Uterus (tissue), 4 donors: ENCODE results near the gene LIFR. TPM values are rescaled to one million over a fixed set of nuclear protein-coding genes. Genes with fewer than 3 reads are reported as not detected.

ENCODE experiments used
- DNase-seq, 2 donors: peaks; one replicate each; pipeline ENCODE4 v3.0.0-alpha.2; 2019 to 2020
- H3K27ac ChIP-seq, 2 donors: fragments of 200-600 bp; sonication (generic); 1 replicate in 1 of 2; 2 replicates in 1 of 2; pipeline ENCODE4 v1.5.1; 2016 to 2018
- H3K27me3 ChIP-seq, 2 donors: fragments of 200-600 bp; sonication (generic); one replicate each; pipeline ENCODE4 v1.5.1; 2018 to 2019; ENCODE audit warnings: control low read depth in 1 of 2
- H3K36me3 ChIP-seq, 2 donors: fragments of 200-600 bp; sonication (generic); one replicate each; pipeline ENCODE4 v1.5.1; 2019; ENCODE audit warnings: control low read depth in 1 of 2
- H3K4me1 ChIP-seq, 2 donors: fragments of 200-600 bp; sonication (generic); one replicate each; pipeline ENCODE4 v1.5.1; 2018 to 2019; ENCODE audit warnings: control low read depth in 1 of 2
- H3K4me3 ChIP-seq, 2 donors: fragments of 200-600 bp; sonication (generic); 1 replicate in 1 of 2; 2 replicates in 1 of 2; pipeline ENCODE4 v1.5.1; 2018 to 2019; ENCODE audit warnings: mild to moderate bottlenecking in 1 of 2
- H3K9me3 ChIP-seq, 2 donors: fragments of 200-600 bp; sonication (generic); one replicate each; pipeline ENCODE4 v1.5.1; 2019; ENCODE audit warnings: control low read depth in 1 of 2
- POLR2A ChIP-seq, 2 donors: fragments of 450-650 bp; IDR thresholded peaks; one replicate each; pipeline ENCODE4 v1.6.1; 2016; ENCODE audit warnings: antibody characterized with exemption in 2 of 2, mild to moderate bottlenecking in 1 of 2, moderate library complexity in 1 of 2
- intact Hi-C: fragments of 100-400 bp; cut with DNase I; formaldehyde crosslinking; loops from one replicate; pipeline ENCODE4 v1.15.1; 2023; ENCODE audit warnings: low total_unique reads
- total RNA-seq, 4 donors: library from RNA; depleted of rRNA in 3 of 4; stranded (reverse); fragments of >200 nt in 3 of 4; gene quantifications; one replicate each; pipeline versions ENCODE4 v1.1.0 to v1.2.4, GENCODE V29; 2014 to 2023
- TF ChIP-seq, protein P1 (sequence below), 4 experiments: fragments of 200-600 bp in 2 of 4; fragments of 450-650 bp in 2 of 4; sonication (generic) in 2 of 4; IDR thresholded peaks; one replicate each; pipeline ENCODE4 v1.5.1; 2016 to 2019; ENCODE audit warnings: antibody characterized with exemption in 4 of 4, mild to moderate bottlenecking in 2 of 4, moderate library complexity in 1 of 4
- donor health status: DM: yes; HTN: yes; CAD: no.

Gene LIFR
- total RNA-seq, 4 donors from 2014 or later = 141 to 310 (median 232) TPM

DNA sequence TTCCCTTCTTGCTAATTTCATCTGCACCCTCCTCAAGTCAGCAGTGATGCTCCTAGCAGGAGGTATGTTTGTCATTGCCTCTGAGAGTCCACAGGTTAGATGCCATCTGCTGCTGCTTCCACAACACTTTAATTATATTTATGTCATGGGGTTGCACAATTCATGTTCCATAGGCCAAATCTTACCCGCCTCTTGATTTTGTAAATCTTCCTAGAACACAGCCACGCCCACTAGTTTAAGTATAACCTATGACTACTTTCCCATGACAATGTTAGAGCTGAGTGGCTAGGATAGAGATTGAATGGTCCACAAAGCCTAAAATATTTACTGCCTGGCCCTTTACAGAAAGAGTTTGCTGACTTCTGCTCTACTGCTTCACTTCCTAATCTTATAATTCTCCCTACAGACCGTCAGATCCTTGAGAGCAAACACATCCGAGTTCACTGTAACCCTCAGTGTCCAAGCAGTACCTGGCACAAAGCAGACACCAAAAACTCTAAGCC is 21.1 kb downstream of the LIFR start:
- Histone ChIP-seq H3K27me3 (no peaks in the 10 kb centered on the region), H3K4me3 (no peak overlapping the region), H3K9me3 (no peaks in the 10 kb centered on the region), H3K27ac (peak overlapping the region in 1 of 2 donors; percentile 30), H3K4me1 (peaks cover 4 to 6% of the 10 kb centered on the region in 2 donors), H3K36me3 (no peaks in the 10 kb centered on the region)
- intact Hi-C loops = no loop called here
- no peak for TF ChIP-seq POLR2A (IDR thresholded peaks at IDR 0.05)
- DNase-seq = no peak

DNA sequence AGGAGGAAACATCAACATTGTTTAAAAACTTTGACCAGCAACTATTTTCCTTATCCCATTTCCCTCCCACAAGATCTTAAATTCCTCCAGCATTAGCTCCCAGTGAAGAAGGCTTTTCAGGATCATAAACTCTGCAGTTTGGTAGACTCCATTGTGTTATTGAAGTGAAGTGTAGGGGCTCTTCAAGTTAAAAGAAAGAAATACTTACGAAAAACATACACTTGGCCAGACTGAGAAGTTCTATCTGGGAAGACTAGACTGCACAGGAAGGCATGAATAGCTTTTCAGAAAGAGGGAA is 22.3 kb downstream of the LIFR start:
- intact Hi-C loops = no loop called here
- no peaks in the 10 kb centered on the region for H3K36me3 ChIP-seq
- H3K27me3 ChIP-seq = no peaks in the 10 kb centered on the region
- DNase-seq = no peak
- peaks cover 4 to 6% of the 10 kb centered on the region in 2 donors for H3K4me1 ChIP-seq
- H3K4me3 ChIP-seq = no peak overlapping the region
- peak overlapping the region in 1 of 2 donors; percentile 30 for H3K27ac ChIP-seq
- no peaks in the 10 kb centered on the region for H3K9me3 ChIP-seq
- no peak for TF ChIP-seq POLR2A (IDR thresholded peaks at IDR 0.05)

DNA sequence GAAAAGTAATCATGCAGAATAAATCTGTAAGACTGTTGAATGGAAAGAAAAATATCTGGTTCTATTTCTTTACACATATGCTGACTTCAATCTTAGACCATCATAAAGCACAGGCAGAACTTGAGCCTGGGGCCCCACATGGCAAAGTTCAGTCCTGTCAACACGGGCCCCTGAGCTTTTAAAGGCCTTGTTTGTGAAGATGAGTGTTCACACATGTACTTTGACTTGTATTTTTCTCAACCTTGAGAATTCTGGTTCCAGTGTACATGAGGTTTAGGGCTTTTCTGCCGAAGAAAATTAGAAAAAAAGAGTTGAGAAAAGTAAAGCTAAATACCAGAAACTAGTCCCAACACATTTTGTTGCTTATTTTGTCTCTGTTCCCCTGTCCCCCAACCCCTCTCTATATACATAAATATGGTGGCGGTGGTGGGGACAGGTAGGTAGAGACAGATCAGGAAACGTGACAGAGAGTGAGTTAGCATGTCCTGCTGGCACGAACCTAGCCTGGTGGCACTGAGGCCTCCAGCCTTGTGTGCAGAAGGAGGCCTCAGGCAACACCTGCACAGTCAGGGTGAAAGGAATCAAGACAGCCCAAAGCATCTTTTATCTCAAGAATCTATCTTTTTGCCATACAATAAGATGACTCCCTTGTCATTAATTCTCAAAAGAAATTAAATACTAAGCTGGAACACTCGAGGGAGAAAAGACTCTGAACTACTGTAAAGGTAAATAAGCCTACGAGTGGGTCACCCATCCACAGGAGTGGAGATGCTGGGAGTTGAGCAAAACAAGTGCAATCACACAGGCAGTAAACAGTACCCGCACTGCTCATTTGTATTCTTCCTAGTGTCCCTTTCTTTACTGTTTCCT is 22.9 kb downstream of the LIFR start:
- H3K4me3 ChIP-seq = no peak overlapping the region
- H3K36me3 ChIP-seq = no peaks in the 10 kb centered on the region
- TF ChIP-seq, protein P1, sequence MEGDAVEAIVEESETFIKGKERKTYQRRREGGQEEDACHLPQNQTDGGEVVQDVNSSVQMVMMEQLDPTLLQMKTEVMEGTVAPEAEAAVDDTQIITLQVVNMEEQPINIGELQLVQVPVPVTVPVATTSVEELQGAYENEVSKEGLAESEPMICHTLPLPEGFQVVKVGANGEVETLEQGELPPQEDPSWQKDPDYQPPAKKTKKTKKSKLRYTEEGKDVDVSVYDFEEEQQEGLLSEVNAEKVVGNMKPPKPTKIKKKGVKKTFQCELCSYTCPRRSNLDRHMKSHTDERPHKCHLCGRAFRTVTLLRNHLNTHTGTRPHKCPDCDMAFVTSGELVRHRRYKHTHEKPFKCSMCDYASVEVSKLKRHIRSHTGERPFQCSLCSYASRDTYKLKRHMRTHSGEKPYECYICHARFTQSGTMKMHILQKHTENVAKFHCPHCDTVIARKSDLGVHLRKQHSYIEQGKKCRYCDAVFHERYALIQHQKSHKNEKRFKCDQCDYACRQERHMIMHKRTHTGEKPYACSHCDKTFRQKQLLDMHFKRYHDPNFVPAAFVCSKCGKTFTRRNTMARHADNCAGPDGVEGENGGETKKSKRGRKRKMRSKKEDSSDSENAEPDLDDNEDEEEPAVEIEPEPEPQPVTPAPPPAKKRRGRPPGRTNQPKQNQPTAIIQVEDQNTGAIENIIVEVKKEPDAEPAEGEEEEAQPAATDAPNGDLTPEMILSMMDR (IDR thresholded peaks at IDR 0.05) = no peak
- TF ChIP-seq POLR2A (IDR thresholded peaks at IDR 0.05) = no peak
- H3K9me3 ChIP-seq = no peaks in the 10 kb centered on the region
- no peaks in the 10 kb centered on the region for H3K27me3 ChIP-seq
- H3K4me1 ChIP-seq = peaks cover 4 to 6% of the 10 kb centered on the region in 2 donors
- DNase-seq = no peak
- intact Hi-C loops = no loop called here
- peak overlapping the region in 1 of 2 donors; percentile 30 for H3K27ac ChIP-seq

DNA sequence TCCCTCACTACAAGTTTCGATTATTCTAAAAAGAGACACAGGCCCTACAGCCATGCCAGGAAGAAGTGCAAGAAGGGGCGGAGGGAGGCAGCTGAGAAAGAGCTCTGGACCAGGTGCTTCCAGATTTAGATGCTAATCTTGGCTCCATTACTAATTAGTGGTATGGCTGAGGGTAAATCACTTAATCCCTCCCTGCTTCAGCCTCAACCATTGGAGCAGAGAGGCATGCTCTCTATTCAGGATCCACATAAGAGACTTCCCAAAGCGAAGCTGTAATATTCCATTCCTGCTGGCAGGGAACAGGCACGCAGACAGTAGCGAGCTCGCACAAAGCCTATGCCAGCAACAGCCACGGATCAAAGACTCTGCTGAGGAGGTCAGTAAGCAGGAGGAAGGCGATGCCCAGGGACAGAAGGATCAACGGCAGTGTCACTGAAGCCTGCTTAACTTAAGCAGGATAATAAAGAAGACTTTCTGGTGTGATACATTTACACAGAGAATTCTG is 24.2 kb downstream of the LIFR start:
- H3K4me1 ChIP-seq = peaks cover 0 to 4% of the 10 kb centered on the region in 2 donors

DNA sequence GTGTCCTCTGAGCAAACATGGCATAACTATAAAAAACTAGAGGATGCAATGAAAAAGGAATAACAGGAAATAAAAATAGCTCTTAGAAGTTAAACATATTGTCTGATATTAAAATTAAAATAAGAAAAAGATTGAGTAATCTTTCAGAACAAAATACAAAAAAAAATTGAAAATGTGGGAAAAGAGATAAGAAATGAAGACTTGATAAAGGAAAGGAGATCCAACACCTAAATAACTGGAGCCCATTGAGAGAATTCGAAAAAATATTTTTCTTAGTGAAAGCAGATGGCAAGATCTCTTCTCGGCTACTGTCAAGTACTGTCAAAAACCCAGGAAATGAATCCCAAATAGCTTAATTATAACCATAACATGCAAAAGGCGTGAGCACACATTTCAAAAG is 24.9 kb downstream of the LIFR start:
- no peak for DNase-seq
- no peaks in the 10 kb centered on the region for H3K4me1 ChIP-seq
- intact Hi-C loops = no loop called here

More for the DNA sequence above, 24.2 kb downstream of the LIFR start:
- intact Hi-C loops = no loop called here
- no peak for DNase-seq
- TF ChIP-seq POLR2A (IDR thresholded peaks at IDR 0.05) = no peak
- TF ChIP-seq, protein P1 (IDR thresholded peaks at IDR 0.05) = no peak
- Histone ChIP-seq H3K36me3 (no peaks in the 10 kb centered on the region), H3K9me3 (no peaks in the 10 kb centered on the region), H3K27ac (no peak overlapping the region), H3K27me3 (no peaks in the 10 kb centered on the region), H3K4me3 (no peak overlapping the region)

More for the DNA sequence above, 24.9 kb downstream of the LIFR start:
- H3K36me3 ChIP-seq = no peaks in the 10 kb centered on the region
- H3K27ac ChIP-seq = no peak overlapping the region
- TF ChIP-seq POLR2A (IDR thresholded peaks at IDR 0.05) = no peak
- TF ChIP-seq, protein P1 (IDR thresholded peaks at IDR 0.05) = no peak
- no peak overlapping the region for H3K4me3 ChIP-seq
- H3K27me3 ChIP-seq = no peaks in the 10 kb centered on the region
- H3K9me3 ChIP-seq = no peaks in the 10 kb centered on the region
